ENCODE data around the gene STIM2.
"Not testable (repeated sequence)": the region's sequence is repeated elsewhere in the genome, so short reads cannot be mapped to it uniquely, and the experiment has no call there.

The STIM2 gene

DNA sequence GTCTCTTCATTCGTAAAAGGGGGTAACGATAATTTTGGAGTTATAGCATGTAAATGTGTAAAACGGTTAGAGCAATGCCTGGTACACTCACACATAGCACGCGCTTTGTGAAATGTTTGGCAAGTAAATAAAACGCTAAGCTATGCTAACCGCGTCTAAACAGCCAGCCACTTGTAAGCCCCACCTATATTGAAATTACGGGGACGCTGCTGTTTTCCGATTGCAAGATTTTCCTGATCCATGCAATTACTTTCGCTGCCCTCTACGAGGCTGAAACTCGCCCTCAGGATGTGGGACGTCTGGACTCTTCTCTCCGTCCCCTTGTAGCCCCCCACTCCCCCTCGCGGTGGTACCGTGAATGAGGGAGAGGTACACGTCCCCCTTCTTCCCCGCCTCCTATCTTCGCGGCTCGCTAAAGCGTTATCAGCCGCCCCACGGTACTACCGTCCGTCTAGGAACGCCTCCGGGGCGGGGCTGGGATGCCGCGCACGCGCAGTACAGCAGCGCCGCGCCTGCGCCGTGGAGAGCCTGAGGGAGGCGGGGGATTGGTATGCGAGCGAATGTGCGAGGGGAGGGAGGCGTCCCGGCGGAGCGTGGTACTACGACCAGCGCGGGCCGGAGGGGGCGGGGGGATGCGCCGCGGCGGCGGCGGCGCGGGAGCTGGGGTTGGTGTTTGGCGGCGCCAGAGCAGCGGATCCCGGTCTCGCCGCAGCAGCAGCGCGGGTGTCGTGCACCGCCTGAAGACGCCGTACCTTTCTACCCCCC lies at the start of gene STIM2:
Gene STIM2 (plus strand): TSS at position 685 of the 765 bp plus-strand sequence.
- peak; percentile 98 for DNase-seq

DNA sequence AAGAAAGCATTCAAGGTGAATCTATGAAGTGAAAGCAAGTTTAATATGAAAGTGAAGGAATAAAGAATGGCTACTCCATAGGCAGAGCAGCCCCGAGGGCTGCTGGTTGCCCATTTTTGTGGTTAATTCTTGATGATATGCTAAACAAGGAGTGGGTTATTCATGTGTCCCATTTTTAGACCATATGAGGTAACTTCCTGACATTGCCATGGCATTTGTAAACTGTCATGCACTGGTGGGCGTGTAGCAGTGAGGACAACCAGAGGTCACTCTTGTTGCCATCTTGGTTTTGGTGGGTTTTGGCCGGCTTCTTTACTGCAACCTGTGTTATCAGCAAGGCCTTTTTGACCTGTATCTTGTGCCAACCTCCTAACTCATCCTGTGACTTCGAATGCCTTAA lies 49.1 kb upstream of the STIM2 start:
- DNase-seq, result not testable (repeated sequence)

DNA sequence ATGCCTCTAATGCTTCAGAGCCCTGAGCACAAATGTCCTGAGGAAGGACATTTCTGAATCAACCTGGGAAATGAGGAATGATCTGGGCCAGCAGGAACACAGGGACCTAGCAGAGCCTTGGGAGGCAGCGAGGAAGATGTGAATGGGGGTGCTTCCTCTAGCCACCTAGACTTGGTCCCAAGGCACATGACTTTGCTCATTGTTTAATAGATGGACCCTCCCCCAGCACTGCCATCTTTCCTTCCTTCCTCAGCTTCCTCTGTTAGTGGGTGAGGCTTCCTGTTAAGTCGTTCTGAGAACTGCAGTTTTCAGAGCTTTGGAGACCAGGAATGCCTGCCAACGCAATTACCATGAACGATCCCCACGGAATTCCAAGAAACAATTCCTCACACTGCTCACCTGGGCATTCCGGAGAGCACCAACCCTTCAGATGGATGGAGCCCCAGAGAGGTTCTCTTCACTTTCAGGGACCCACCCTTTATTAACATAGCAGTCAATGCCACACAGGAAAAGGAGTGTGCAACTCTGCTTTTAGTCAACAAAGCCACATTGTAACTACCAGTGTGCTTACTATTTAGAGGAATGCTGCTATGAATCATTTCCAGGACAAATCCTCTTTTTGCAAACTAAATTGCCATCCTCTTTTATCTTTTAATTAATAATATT lies 48.5 kb upstream of the STIM2 start:
- DNase-seq, result no peak

DNA sequence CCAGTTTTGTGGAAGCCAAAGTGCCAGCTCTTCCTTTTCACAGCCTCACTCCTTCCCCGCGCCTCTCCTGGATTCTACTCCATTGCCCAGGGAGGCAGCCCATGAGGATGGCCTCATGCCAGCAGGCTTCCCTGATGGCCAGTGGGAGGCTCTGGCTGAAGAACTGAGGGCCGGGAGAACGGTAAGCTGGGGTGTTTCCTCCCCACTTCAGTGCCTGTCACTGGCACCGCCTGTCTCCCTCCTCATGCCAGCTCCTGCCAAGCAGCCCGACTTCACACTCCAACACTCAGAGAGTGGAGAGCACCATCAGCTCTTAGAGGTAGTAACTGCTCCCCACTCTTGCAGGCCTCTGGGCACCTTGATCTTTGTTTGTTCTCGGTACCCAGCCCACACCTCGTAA lies 46.9 kb upstream of the STIM2 start:
- DNase-seq, result no peak

DNA sequence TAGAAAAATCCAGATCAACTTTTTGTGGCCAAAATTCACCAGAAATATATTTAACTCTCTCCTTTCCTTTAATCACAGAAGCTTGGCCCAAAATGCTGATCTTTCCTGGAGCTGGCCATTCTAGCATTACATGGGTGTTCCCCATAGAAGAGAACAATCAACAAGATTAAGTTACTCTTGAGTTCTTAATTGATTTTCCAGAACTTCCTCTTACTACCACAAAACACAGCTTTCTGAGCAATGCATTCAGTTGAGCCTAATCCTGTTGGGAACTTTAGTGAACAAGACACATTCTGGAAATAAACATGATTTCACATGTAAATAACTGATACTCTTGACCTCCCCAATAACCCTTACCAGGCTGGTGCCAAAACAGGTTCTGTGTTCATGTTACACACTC lies 45.4 kb upstream of the STIM2 start:
- DNase-seq, result no peak

DNA sequence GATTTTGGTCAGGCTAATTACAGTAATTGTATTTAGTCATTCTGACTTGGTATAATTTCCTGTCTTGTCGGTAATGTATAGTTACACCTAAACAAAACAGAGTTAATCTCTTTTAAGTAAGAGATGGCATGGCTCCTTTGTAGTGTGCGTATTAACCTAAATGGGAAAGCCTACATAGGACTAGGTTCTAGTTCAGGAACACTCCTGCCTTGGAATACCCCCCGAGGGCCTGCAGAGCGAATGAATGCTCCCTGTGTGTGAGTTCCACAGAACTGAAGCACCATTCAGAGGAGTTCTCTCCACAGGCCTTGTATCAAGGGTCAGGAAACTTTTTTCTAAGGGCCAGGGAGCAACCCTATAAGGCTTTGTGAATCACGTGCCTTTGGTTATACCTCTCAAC lies 44.9 kb upstream of the STIM2 start:
- DNase-seq, result no peak

DNA sequence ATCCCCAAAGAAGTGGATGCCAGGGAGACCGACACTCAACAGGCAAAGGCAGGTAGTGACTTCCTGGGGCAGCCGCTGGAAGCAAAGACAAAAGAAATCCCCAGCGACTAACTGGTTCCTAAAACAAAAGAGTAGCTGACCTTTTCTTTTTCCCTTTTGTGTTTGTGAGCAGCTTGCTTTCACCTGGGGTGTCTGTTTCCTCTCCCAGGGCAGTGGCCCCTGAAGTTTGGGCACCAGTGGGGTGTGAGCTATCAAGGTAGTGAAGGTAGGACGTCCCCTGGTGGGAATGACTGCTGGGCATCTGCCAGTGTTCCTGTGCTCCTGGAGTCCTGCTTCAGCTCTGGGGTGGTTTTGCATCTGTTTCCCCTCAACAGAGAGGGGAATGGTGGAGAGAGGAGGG lies 41.6 kb upstream of the STIM2 start:
- no peak for DNase-seq

DNA sequence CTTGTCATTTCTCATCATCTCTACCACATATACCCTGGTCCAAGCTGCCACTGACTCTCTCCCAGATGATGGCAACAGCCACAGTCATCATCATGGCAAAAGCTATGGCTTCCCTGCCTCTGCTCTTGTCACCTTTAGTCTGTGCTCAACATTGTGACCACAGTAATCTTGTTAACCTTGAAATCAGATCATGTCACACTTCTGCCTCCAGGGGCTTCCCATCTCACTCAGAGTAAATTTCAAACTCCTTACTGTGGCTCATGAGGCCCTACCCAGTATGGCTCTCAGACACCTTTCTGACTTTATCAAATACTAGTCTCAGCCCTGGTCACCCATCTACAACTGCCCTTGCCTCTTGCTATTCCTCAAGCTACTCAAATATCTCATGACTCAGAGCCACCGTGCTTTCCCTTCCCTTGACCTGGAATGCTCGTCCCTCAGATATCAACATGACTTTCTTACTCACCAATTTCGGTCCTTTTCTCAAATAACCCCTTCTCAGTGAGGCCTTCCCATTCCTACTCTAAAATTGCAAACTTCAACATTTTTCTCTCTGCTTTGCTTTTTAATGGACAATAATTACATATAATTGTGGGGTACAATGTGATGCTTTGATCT lies 41.1 kb upstream of the STIM2 start:
- DNase-seq, result no peak

DNA sequence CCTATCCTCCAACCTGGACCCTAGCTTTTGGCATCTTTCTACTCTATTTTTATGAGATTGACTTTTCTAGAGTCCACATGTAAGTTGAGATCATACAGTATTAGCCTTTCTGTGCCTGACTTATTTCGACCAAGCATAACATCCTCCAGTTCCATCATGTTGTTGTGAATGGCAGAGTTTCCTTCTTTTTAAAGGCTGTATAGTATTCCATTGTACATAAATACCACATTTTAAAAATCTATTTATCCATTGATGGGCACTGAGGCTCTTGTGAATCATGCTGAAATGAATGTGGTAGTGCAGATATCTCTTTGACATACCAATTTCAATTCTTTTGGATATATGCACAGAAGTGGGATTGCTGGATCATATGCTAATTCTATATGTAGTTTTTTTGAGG lies 40.3 kb upstream of the STIM2 start:
- no peak for DNase-seq

DNA sequence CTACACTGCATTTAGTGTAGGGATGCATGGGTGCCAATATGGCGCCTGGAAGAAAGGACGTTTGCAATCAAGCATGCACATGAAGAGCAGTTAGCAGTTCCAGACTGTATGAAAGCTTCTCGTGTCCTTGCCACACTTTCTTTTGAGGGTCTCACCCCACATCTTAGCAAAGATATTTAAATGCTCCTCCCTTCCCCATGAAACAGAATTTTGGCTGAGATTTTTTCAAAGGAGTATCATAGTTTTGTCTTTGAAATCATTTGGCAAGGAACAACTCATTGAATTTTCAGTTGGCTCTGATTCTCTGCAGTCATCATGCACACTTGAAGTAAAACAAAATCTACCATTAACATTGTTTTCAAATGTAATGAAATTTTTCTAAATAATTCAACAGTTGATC lies 39.6 kb upstream of the STIM2 start:
- no peak for DNase-seq

DNA sequence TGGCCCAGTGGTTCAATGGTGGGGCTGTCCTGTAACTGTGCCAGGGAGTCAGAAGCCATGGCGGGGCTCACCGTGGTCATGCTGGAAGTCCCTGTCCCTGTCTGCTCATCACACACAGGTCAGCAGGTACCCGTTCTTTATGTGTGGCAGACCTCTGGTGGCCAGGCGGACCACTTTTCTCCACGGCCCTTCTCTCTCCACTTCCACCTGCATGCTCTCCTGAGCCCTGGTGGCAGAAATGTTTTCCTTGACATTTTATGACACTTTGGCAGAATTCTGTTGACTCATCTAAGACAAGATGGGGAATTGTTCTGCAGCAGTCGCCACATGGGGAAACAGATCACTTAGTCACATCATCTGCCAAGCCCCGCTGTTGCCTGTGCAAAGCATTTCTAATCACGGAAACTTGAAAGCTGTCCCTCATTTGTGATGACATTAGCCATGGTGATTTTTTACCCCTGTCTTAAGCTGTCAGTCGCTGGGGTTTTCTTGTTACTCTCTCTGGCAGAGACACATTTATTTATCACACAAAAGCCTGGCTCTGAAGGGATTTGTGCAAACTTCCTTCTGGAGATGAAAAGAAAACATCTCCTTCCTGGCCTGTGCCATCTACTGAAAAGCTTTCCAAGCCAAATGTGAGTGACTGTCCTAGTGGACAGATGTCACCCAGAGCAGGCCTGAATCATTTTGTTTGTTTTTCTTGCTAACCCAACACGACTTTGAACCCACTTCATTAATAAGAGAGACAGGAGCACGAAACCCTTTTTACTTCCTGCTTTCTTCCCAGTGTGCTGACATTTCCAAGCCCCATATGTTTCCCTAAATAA lies 38.8 kb upstream of the STIM2 start:
- DNase-seq, result no peak

DNA sequence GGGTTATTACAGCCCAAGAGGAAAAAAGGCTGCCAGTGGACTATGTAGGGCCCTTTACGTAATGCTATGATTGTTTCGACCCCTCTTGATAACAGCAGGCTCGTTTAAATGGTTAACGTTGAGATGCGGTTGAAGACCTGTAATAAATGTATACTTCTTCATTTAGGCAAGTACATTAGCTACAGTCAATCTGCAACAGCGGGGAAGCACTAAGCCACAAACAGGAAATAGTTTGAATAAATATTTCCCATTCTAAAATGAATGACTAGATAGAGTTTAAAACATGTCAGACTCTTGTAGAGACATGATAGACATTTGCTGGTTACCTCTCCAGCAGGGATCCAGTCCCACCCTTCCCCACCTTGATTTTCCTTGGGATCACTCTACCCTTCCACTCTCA lies 38.1 kb upstream of the STIM2 start:
- no peak for DNase-seq

DNA sequence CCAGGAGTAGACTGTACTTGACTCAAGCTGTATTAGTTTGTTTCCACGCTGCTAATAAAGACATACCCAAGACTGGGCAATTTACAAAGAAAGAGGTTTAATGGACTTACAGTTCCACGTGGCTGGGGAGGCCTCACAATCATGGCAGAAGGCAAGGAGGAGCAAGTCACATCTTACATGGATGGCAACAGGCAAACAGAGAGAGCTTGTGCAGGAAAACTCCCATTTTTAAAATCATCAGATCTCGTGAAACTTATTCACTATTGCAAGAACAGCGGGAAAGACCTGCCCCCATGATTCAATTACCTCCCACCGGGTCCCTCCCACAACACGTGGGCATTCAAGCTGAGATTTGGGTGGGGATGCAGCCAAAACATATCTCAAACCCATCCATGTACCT lies 37.7 kb upstream of the STIM2 start:
- not testable (repeated sequence) for DNase-seq

DNA sequence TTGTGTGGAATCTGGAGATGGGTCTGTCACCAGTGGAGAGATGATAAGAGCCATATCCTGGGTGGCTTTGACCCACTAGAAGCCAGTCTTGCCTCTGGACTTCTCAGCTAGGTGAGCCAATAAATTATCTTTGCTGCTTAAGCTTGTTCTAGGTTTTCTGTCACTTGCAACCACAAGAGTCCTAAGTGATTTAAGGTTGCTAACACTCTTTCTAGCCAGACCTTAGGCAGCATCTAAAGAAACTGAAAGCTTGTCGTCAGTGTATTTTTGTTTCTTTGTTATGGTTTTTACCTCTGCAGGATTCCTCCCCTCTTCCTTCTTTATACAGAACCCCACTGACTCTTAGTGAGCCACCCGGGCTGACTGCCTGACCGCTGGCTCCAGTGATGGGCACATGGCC lies 37.1 kb upstream of the STIM2 start:
- DNase-seq, result no peak

DNA sequence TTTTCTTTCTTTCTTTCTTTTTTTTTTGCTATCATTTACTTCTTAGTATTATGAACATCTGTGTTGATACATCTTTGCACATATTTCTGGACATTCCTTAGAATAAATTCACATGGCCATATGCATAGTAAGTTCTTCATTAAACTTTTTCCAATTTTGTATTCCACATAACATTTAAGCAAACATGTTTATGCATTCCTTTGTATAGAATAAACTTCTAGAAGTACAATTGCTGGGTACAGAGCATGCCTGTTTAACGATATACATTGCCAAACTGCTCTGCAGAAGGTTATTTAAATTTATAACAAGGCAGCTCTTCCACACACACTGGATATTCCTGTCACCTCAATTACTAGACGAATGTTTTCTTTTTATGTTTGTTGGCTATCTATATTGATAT lies 36.0 kb upstream of the STIM2 start:
- no peak for DNase-seq

DNA sequence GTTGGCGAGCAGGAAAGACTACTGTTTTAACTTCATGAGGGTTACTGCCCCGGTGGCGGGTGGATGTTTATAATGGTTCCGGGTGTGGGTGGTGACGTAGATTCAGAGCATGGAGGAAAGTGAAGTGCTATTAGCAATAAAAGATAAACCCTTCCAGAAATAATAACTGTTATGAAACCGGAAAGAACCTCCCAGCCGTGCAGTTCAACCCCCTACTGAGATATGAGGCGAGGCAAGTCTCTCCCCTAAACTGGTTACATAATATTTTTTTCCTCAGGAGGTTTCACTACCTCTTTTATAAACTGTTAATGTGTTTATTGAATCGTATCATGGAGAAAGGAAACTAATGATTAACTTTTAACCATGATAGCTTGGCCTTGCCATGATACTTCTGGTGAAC lies 33.9 kb upstream of the STIM2 start:
- no peak for DNase-seq

DNA sequence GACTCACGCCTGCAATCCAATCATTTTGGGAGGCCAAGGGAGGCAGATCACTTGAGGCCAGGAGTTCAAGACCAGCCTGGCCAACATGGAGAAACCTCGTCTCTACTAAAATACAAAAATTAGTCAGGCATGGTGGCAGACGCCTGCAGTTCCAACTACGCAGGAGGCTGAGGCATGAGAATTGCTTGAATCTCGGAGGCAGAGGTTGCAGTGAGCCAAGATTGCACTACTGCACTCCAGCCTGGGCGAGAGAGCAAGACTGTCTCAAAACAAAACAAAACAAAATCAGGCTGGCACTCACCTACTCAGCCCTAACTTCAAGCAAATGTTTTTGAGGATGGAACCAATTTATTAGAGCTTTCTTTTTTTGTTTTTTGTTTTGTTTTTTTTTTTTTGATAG lies 33.3 kb upstream of the STIM2 start:
- not testable (repeated sequence) for DNase-seq

DNA sequence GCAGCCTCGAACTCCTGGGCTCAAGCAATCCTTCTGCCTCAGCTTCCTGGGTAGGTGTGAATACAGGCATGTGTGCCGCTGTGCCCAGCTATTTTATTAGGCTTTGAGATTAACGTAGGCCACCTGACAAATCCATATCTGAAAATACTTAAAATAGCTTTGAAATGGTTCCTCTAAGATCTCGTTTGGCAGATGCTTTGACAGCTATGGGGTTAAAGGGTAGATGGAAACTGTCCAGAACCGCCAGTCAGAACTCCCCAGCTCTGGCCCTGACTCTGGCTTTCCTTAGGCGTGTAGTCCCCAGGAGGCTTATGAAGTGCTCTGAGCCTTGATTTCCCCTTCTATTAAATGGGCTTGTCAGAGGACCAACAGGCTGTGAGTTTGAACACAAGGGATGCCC lies 32.8 kb upstream of the STIM2 start:
- no peak for DNase-seq

DNA sequence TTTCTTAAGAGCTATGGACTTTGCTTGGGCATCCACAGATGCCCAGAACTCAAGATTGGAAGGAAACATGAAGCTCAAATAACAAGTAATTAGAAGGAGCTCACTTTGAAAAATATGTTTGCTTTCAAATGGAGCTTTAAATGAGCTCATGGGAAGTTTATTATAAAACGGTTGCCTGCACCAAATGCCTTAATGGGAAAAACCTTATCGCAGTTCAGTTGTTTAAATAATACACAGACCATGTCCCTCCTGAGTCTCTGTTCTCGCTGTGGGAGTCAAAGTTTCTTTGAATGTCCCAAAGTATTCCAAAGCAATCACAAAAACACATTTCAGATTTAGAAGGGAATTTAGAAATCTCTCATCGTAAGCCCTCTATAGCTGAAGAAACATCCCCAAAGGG lies 31.6 kb upstream of the STIM2 start:
- no peak for DNase-seq

DNA sequence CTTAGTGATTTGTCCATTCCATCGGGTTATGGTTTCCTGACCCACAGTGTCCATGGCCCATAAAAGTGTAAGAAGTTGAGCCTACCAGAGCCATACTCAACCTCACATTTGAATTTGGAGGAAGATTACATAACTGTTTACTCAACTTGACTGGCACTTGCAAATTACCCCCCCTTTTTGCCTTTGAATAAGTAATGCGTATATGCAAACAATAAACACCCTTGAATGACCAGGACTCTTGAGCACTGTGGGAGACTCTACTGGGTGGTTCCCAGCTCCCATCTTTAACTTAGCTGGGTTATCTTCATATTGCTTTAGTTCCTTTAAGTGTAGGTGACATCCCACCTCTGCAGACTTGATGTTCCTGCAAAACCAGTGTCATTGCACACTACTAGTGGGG lies 30.6 kb upstream of the STIM2 start:
- no peak for DNase-seq

DNA sequence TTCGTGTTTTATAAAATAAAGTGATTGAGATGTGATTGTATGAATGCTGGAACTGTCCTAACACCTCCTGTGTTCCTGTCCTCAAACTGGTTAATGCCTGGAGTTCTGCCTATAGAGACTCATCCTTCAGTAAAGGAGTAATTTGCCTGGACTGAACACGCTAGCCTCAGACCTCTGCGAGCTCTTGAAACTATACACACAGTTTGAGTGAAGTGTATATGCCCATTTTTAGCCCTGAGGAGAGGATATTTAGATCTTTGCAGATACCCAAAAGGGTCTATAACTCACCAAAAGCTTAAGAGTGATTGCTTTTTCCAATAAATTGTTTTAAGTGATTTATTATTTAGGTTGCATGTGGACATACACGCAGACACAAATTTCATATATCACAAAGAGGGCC lies 29.9 kb upstream of the STIM2 start:
- DNase-seq, result no peak

DNA sequence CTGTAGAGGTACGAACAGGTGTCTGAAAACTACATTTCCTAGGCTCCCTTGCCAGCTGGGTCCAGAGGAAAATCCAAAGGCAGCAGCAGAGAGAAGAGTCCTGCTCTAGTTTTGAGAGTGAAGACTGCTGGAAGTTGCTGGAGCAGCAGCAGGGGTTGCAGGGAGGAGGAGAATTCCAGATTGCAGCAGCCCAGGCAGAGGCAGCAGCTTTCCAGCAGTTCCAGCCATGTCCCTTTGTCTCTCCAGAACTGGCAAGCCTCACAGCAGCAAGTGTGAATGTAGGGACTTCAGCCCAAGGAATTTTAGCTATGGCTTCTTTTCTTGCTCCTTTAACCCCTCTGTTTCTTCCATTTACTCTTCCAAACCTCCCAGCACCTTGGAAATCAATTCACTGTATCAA lies 24.1 kb upstream of the STIM2 start:
- no peak for DNase-seq

All from activated CD4-positive, alpha-beta T cell treated with anti-CD3 and anti-CD28 coated beads for 48 hours (primary cell).